Right hindlimb (tissue), 1 donor: ENCODE data around the gene ITIH6.

Experiments used
- DNase-seq: peaks from one replicate; pipeline ENCODE4 v3.0.0-alpha.2; 2018

Gene ITIH6

DNA sequence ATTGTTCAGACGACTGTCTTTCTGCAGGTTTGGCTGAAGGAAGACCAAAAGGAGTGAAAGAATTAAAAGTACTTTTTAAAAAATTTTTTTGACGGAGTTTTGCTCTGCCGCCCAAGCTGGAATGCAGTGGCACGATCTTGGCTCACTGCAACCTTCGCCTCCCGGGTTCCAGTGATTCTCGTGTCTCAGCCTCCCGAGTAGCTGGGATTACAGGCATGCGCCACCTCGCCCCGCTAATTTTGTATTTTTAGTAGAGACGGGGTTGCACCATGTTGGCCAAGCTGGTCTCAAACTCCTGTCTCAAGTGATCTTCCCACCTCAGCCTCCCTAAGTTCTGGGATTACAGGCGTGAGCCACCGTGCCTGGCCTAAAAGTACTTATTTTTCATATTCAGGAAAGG, 86.3 kb downstream of the ITIH6 start:
- no peak for DNase-seq

DNA sequence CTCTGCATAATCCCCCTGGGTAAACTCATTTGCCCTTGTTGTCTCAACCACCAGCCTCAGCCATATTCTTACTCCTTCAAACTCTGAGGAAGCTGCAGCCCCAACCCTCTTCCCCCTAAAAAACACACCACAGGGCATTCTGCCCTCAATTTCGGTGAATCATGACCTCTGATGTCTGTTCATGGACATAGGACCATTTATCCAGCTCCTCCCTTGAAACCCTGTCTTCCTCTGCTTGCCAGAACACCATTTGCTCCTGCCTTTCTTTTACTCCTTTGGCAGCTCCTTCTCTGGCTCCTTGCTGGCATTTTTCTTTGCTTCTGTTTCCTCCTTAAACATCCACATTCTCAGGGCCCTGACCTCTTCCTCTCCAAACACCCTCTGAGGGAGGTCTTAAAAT, 87.1 kb downstream of the ITIH6 start:
- no peak for DNase-seq

DNA sequence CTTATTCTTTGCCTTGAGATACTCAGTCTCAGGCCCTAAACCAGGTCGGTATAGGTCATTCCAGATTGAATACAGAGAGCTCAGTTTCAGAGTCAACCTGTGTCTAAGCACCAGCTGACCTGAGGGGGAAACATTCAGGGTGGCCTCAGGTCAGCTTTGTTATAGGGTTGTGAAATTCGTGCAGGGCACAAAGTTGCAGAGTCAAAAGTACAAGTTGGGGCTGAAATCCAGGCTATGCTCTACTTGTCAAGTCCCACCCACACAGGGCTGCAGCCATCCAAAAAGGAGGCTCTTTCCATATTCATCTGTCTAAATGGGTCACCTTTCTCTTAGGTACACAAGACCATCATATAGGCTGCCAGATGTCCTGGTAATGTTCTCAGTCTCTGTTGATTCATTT, 89.7 kb downstream of the ITIH6 start:
- no peak for DNase-seq
